IMR-90 (cell line): ENCODE results near the gene FAM186B.

Source experiments
- BHLHE40 ChIP-seq: fragments of 150-350 bp; IDR thresholded peaks from 2 replicates; pipeline ENCODE4 v1.6.1; 2016; ENCODE audit warnings: mild to moderate bottlenecking, low read depth, low read length
- CEBPB ChIP-seq: IDR thresholded peaks from 2 replicates; pipeline ENCODE4 v1.6.1; 2012; ENCODE audit warnings: low read depth, low read length, improper control_type of control experiment
- CTCF ChIP-seq: conservative IDR thresholded peaks from 2 replicates; pipeline ENCODE4 v1.5.1; 2012; ENCODE audit warnings: mild to moderate bottlenecking, low read depth, low read length, improper control_type of control experiment
- MAFK ChIP-seq: IDR thresholded peaks from 2 replicates; pipeline ENCODE4 v1.6.1; 2012; ENCODE audit warnings: low read depth, low read length, improper control_type of control experiment
- POLR2A ChIP-seq: IDR thresholded peaks from 2 replicates; pipeline ENCODE4 v1.6.1; 2012; ENCODE audit warnings: mild to moderate bottlenecking, low read depth, low read length
- RAD21 ChIP-seq: IDR thresholded peaks from 2 replicates; pipeline ENCODE4 v1.6.1; 2012; ENCODE audit warnings: low read length, improper control_type of control experiment
- RFX5 ChIP-seq: IDR thresholded peaks from 2 replicates; pipeline ENCODE4 v1.8.0; 2012; ENCODE audit warnings: low read depth, mild to moderate bottlenecking, low read length, moderate library complexity
- USF2 ChIP-seq: fragments of 150-350 bp; IDR thresholded peaks from 2 replicates; pipeline ENCODE4 v1.6.1; 2017; ENCODE audit warnings: mild to moderate bottlenecking, antibody characterized with exemption, low read length, low read depth

- TF ChIP-seq CTCF (no peak), USF2 (no peak), CEBPB (no peak), RFX5 (no peak), POLR2A (no peak), RAD21 (no peak), MAFK (no peak), BHLHE40 (no peak)
These were observed 48.9 kb downstream of the FAM186B start for GRCh38 chr12:49556391-49557186.
